Activated CD4-positive, alpha-beta T cell treated with anti-CD3 and anti-CD28 coated beads for 48 hours (primary cell): ENCODE data around the gene CALM1.

ENCODE experiments used
- DNase-seq: peaks from one replicate; pipeline ENCODE4 v3.0.0-alpha.2; 2020

The CALM1 gene

DNA sequence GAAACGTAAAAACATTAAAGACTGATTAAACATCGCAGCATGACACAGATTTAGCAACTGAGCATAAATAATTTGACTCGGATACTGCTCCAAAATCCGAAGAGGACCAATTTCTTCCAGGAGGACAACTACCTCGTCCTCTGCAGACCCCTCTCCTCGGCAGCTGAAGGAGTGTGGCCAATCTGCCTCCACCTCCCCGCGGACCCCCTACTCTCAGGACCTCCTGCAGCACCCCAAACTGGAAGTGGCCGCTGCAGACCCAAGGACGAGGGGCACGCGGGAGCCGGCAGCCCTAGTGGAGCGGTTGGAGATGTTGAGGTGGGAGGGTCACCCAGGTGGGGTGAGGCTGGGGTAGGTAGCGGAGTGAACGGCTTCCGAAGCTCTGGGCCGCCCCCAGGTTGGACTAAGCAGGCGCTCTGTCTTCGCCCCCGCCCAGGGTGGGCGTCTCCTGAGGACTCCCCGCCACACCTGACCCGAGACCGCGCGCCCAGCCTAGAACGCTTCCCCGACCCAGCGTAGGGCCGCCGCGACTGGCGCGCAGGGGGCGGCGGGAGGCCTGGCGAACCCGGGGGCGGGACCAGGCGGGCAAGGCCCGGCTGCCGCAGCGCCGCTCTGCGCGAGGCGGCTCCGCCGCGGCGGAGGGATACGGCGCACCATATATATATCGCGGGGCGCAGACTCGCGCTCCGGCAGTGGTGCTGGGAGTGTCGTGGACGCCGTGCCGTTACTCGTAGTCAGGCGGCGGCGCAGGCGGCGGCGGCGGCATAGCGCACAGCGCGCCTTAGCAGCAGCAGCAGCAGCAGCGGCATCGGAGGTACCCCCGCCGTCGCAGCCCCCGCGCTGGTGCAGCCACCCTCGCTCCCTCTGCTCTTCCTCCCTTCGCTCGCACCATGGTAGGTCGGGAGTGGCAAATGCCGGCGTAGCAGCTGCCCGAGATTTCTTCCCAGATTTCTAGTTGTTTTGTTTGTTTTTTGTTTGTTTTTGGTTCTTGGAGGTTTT lies at the start of gene CALM1:
TSS of gene CALM1 (plus strand) at position 689 of the 999 bp plus-strand sequence. CDS start at position 891, 202 bp downstream.
- DNase-seq: peak; percentile 96

DNA sequence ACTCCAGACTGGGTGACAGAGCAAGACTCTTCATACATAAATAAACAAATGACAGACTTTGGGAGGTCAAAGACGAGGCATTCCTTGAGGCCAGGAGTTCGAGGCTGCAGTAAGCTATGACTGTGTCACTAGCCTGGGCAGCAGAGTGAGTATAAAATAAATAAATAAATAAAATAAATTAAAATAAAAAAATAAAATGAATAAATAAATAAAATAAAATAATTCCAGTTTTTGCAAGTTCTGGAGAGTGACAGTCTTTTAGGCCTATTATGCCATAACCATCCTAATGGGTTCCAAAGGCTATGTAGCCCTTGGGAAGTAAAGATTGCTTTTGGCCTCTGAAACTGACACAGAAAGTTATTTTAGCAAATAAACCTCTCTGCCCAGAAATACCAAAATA lies 48.6 kb upstream of the CALM1 start:
- DNase-seq: no peak

DNA sequence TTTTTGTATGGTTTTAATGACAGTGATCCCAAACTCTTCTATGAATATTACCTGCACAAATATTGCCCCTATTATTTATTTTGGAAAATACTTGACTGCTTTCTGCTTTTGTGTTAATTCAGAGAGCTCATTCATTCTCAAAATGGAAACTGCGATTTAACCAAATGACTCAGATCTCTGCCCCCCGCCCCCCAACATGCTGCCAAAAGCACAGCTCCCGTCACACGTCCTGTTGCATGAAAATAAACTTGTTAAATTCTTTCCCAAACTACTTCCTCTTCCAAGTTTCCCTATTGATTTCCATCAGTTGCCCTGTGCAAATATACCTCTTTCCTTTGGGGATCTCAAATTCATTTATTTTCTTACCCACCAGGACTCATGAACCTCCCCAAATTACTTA lies 47.1 kb upstream of the CALM1 start:
- peak; percentile 11 for DNase-seq

DNA sequence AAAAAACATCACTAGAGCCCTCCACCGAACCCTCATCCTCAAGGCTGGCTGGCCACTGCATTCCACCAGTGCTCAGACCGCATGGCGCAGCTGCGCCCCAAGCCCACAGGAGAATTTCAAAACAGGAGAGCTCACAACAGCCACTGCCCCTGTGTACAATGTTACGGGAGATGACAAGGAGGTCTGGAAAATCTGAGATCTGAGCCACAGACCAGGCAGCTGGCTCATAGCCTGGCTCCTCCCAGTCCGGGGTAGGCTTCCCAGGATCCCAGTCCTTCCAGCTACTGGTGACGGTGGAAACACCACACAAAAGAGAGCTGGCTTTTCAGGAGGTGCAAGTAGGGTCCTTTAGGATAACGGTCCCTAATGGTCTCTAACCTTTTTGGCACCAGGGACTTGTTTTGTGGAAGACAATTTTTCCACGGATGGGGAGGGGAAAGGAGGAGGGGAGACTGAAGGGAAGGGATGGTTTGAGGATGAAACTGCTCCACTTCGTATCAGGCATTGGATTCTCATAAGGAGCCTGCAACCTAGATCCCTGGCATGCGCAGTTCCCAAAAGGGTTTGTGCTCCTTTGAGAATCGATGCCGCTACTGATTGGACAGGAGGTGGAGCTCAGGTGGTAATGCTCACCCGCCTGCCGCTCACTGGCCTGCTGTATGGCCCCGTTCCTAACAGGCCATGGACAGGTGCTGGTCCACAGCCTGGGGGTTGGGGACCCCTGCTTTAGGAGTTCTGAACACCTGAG lies 42.1 kb upstream of the CALM1 start:
- no peak for DNase-seq

DNA sequence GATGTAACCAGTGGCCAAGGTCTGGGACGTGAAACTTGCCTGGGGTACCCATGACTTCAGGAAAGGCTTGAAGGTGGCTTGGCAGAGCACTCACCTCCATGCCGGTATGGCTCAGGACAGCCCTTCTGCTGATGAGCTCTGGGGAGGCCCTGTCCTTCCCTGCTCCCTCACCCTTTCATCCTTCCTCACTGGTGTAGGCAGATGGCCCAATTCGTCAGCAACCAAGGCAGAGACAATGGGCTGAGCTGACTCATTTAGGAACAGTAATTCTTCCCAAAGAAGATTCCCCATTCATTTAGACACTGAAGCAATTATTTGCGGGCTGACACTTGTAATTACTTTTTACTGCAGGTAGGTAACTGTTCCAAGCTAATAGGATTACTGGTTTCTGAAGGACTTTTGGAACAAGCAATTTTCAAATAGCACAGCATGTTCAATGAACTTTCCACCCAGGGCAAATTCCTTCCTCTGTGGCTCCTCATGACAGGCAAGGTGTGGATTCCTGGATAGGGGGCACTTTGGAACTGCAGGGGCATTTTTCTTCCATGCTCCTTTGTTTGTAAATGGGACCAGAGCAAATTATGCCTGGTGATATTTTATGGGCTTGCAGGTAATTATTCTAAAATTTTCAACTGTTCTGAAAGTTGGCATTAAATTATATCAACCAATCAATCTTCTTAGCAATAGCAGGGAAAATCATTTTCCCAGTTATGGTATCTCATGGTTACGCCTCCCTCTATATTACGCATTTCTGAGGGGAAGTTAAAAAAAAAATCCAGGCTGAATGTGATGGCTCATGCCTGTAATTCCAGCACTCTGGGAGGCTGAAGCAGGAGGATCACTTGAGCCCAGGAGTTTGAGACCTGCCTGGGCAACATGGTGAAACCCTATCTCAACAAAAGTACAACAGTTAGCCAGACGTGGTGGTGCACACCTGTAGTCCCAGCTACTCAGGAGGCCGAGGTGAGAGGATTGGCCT lies 41.0 kb upstream of the CALM1 start:
- no peak for DNase-seq

DNA sequence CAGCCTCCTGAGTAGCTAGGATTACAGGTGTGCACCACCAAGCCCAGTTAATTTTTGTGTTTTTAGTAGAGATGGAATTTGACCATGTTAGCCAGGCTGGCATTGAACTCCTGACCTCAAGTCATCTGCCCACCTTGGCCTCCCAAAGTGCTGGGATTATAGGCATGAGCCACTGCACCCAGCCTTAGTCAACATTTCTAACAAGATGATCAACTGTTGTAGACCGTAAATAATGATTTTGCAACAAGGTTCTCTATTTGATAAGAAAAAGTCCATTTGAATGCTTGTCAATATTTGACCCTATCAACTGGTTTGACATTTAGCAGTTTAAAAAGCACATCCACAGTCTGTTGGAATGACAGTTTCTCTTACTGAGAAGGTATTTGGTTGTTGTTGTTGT lies 39.9 kb upstream of the CALM1 start:
- no peak for DNase-seq

DNA sequence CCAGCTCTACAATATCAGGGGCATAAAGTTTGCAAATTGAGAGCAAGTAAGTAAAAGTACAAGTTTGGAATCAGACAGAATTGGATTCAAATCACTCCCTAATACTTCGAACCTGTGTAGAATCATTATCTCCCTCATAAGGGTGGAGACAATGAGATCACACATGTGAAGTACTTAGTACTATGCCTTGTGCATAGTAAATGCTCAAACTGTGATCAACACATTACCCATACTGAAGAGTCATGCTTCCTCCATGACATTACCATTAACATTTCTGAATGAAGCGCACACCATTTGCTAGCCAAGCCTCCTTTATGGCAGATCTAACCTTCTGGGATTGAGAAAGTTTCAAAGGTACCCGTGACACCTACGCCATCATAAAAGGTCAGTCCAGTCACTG lies 38.5 kb upstream of the CALM1 start:
- no peak for DNase-seq

DNA sequence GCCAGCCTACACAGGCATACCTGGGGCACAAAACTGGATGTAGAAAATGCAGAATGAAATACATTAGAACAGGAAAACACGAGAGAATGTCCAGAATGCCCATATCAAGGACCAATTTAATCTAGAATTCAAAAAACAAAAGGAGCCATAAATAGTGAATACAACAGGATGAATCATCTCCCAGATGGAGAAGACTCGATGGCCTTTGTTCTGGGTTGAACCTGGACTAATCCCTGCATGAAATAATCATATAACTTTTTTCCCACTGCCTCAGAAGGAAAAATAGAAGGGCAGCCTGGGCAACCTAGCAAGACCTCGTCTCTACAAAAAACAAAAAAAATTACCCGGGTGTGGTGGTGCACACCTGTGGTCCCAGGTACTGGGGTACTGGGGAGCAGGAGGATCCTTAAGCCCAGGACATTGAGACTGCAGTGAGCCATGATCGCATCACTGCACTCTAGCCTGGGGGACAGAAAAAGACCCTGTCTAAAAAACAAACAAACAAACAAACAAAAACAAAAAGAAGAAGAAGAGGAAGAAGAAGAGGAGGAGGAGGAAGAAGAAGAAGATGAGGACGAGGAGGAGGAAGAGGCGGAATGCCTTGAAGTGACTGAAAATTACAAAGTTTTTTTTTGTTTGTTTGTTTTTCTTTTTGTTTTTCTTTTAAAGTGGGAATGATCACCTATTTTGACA lies 34.8 kb upstream of the CALM1 start:
- DNase-seq: no peak

DNA sequence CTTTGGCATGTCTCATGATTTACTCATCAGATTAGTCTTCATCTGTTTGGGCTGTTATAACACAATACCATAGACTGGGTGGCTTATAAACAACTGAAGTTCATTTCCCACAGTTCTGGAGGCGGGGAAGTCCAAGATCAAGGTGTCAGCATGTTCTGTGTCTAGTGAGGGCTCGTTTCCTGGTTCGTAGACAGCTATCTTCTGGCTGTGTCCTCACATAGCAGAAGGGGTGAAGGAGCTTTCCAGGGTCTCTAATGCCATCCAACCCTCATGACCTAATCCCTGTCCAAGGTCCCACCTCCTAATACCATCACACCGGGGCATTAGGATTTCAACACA lies 34.3 kb upstream of the CALM1 start:
- DNase-seq: no peak

DNA sequence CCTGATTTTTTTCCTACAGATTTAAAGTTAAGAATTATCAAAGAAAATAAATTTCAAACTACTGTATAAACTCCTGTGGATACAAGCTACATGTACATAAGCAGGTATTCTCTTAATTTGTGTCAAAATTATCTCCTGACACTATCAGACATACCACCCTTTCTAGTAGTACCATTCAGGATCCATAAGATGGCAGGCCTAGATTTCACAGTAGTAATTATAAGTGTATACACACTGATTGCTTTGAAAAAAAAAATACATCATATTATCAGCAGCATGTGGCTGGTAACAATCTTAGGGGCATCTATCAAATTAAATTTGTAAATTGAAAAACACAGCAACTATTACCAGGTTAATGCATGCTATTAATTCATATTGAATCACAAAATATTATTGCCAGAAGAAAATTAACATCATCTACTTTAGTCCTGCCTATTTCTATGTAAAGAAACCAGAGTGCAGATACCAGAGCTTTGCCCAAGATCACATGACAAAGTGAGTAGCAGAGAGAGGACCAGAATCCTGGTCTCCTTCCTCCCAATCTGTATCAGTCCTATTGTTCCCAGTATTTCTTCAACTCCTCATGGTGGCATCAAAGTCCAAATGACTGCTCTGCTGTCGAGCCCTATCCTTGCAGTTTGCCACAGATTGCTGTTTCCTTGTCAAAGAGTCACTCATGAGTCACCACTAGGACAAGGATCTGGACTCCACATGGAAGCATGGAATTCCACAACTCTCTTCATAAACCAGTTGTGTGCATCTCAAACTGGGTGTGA lies 27.7 kb upstream of the CALM1 start:
- no peak for DNase-seq

DNA sequence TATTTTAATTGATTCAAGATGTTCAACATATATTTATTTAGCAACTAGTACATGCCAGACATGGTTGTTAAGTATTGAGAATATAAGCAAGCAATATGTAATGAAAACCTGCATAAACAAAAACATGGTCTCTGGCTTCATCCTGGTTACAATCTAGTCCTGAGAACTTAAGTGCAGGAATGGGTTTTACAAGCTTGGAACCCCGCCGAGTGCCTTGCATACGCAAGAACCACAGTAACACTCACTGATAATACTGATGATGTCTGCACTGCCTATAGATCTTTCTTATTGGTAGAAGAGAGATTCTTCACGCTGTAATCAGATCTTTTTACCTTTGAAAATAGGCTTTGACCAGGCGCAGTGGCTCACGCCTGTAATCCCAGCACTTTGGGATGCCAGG lies 22.9 kb upstream of the CALM1 start:
- no peak for DNase-seq

DNA sequence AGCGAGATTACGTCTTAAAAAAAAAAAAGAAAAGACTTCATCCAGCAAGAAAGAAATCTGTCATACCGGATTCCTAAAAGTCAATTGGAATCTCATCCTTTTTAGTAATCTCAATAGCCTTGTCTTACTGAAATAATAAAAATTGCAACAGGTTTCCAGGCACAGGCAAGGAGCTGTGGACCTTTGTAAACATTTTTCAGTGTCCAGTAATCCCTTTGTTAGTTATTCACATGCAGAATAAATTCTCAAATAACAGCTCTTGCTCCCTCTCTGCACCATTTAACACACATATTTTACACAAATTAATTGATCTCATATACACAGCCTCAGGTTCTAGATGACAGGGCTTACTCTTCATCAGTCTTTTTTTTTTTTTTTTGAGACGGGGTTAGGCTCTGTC lies 22.0 kb upstream of the CALM1 start:
- no peak for DNase-seq

DNA sequence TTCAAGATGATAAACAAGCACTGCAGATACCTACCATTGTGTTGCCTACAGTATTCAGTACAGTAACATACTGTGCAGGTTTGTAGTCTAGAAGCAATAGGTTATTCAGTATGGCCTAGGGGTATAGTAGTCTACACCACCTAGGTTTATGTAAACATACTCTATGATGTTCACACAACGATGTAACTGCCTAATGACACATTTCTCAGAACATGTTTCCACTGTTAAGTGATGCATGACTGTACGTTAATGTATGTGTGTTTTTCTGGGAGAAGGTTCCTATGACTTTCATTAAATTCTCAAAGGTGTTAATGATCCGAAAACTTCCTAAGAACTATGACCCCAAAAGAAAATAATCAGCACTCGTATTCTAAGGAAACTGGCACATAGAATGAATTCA lies 20.9 kb upstream of the CALM1 start:
- DNase-seq: no peak

DNA sequence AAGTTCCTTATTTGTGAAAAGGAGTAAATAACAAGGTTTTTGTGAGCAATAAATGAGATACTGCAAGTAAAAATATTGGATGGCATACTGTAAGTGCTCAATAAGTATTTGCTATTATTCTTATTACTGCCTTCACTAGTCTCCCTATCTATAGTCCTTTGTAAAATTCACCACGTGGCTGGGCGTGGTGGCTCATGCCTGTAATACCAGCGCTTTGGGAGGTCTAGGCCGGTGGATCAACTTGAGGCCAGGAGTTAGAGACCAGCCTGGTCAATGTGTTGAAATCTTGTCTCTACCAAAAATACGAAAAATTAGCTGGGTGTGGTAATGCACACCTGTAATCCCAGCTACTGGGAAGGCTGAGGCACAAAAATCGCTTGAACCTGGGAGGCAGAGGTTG lies 18.6 kb upstream of the CALM1 start:
- DNase-seq: no peak

DNA sequence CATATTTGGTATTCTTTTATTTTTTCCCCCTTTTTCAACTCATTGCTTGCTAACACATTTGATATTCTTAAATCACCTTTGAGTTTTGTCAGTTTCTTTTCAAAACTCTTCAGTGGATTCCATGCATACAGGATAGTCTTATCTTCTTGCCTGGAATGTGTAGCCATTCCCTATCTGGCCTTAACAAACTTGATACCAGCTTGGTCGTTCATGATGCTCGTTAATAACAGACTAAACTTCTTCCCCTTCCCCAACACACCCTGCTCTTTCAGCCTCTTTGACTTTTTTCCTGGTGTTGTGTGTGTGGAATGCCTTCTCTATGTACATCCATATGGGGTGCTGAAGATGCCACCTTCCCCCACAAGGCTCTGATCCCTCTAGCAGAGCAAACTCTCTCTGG lies 17.7 kb upstream of the CALM1 start:
- DNase-seq: no peak

DNA sequence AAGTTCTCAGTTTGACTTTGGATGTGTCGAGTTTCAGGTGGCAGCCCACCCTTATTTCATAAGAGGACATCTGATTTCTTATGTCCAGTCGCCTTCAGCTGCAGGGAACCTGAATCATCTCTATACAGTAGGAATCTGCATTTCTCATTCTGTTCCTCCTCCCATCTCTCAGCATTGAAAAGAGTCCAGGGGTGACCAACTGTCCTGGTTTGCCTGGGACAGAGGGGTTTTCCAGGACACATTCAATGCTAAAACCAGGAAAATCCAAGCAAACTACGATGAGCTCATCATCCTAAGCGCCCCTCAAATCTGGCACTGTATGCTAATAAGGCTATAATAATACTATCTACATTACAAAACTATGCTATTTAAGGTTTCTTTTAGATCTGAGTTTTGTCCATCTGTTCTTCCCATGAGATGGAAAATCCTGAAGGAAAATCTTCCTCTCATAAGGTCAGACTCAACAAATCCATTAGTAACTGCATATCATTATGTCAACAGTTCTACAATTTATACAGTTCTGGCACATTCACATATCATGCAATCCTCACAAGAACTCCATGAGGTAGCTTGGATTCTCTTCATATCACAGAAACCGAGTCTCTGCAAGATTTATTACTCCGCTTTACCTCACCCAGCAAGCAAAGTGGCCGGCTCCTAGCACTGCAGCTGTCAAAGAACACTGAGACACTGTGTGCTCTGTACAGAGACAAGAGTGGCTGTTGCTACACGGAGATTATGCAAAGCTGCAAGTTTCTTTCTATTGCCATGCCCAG lies 15.6 kb upstream of the CALM1 start:
- no peak for DNase-seq

DNA sequence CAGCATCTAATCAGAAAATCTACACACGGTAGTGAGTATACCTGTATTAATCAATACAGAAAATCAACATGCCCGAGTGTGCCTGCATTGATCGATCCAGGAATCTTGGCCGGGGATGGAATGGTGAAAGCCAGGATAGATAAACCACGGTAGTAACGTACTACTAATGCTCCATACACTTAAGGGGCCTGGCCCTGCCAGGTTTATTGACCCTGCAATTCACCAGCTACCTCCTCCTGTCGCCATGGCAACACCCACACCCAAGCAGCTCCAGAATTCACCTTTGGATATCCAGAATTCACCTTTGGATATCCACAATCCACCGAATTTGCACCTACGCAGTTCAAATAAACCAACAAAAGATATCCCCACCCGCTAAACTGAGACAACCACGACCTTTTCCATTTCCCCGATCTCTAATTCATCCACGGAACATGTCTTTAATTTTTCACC lies 14.8 kb upstream of the CALM1 start:
- DNase-seq: peak; percentile 17

DNA sequence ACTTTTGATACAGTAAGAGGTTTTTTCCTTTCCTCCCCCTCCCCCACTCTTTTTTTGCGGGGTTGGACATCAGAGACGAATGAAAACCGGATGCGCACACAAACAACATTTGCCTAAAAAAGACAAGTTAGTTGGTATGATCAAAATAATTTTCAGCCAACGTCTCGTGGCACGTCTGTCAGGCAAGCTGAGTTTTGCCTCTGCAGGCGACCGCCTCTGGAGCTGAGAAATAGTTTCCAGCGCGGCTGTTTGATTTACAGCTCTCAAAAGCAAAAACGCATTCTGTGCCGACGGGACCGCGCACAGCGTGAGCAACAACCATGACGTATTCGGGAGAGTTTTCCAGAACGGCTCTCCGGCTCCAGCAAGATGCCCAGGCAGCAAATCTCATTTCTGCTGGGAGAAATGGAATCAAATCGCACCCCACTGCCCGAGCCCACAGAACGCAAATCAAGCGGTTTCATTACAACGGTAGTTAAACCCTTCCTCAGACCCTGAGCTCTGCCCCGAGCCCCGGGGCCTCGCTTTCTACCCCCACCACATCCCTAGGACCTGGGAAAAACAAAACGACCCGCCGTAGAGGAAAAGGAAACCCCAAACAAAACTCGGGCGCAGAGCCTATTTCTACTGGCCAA lies 14.2 kb upstream of the CALM1 start:
- DNase-seq: peak; percentile 82

DNA sequence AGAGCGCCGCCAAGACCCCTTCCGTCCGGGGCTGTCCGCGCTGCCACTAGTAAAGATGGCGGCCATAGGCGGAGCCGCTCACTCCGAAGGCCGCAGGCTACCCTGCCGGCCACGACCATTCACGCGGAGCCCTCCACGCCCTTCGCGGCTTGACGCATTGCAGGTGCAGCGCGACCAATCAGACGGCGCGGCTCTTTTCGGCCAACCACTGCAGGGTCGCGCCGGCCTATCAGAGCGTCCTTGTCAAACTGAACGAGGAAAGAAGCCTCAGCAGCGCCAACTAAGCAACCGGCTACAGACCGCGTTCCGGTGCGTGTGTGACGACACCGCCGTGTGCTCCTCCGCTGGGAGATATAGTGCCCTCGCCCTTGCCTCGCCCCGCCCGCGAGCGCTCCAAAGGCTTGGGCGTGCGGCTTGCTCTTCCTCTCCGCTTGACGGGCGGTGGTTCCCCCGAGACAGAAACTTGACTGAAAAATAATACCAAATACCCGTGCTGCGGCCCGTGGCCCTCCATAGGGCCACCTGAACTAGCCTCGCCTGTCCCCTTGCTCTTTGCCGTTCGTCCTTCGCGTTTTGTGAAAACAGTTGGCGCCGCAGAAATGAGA lies 13.6 kb upstream of the CALM1 start:
- DNase-seq: peak; percentile 99
